Measurements from ENCODE around the gene LMBRD2.

Gene LMBRD2

DNA sequence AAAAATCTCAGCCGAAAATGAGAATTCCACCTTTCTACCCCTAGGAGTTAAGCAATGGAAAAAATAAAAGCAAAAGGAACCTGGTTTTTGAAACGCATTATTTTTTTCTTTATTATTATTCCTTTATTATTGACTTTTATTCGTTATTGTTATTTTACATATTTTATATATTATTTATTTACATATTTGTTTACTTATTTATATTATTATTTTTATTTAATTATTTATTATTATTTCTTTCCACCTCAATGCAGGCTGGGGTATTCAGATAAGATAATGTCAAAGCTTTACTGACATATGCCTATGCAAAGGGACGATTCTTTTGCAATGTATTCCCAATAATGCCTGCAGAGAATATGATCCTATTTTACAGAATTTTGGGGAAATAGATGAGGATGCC lies 101.7 kb downstream of the LMBRD2 start:
- H3K4me3 ChIP-seq (ENCODE audit: low read length): no peak overlapping the region
- TF ChIP-seq, protein P1, sequence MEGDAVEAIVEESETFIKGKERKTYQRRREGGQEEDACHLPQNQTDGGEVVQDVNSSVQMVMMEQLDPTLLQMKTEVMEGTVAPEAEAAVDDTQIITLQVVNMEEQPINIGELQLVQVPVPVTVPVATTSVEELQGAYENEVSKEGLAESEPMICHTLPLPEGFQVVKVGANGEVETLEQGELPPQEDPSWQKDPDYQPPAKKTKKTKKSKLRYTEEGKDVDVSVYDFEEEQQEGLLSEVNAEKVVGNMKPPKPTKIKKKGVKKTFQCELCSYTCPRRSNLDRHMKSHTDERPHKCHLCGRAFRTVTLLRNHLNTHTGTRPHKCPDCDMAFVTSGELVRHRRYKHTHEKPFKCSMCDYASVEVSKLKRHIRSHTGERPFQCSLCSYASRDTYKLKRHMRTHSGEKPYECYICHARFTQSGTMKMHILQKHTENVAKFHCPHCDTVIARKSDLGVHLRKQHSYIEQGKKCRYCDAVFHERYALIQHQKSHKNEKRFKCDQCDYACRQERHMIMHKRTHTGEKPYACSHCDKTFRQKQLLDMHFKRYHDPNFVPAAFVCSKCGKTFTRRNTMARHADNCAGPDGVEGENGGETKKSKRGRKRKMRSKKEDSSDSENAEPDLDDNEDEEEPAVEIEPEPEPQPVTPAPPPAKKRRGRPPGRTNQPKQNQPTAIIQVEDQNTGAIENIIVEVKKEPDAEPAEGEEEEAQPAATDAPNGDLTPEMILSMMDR (conservative IDR thresholded peaks at IDR 0.05; ENCODE audit: low read length): no peak
- DNase-seq (ENCODE audit: low read depth): no peak
